SK-N-MC (cell line): ENCODE measurements around the gene NOC2L.

Source experiments
- EZH2 ChIP-seq: fragments of 200-600 bp; sonication (generic); IDR thresholded peaks from one replicate; pipeline ENCODE4 v1.6.1; 2017; ENCODE audit warnings: antibody characterized with exemption
- POLR2AphosphoS5 ChIP-seq: IDR thresholded peaks from 2 replicates; pipeline ENCODE4 v1.6.1; 2012; ENCODE audit warnings: mild to moderate bottlenecking, low read depth, low read length, borderline replicate concordance

DNA sequence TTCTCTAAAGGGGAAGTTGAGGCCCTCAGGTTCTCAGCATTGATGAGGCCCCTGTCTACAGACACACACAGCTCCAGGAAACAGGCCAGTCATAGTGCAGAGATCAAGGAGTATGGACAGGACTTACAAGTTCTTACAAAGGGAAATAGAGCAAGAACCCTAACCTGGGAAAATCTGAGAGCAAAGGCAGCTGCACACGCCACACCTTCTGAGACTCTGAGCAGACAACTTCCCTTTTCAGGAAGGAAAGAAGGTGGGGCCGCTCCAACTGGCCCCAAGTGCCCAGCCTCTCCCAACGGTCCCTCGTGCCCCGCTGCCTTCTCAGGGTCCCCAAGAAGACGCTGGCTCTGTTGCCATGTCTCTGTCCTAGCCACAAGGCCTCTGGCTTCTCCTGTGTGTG is 3.6 kb downstream of the NOC2L start:
- no peak for TF ChIP-seq POLR2AphosphoS5
- no peak for TF ChIP-seq EZH2
